Amniotic epithelial cell (primary cell): ENCODE data around the gene PRPF6.

ENCODE experiments used
- DNase-seq: peaks from one replicate; pipeline ENCODE4 v3.0.0-alpha.2; 2010; ENCODE audit warnings: low read depth

PRPF6 gene

DNA sequence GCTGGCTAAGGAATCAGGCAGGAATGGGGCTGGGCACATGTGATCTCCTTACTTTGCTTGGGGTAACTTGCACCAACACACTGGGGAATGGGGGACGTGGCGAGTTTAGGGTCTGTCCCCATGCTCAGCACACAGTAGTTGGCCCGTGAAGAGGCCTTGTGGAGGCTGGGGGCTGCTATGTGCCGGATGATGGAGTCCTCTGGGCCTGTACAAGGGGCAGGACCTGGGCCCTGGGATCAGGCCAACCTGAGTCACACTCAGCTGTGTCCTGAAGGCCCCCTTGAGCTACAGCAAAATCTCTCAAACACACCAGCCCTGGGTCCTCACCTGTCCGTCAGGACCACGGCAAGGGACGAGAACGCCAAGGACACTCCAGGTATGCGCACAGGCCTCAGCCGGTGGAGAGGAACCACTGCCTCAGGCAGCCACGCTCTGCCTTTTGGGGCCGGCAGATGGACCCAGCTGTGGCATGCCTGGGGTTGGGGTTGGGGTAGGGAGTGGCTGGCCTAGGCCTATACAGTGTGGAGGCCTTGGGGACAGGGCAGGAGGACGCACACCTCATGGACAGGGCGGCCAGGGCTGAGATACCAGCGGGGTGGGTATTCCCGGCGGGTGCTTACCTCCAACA, 35.8 kb upstream of the PRPF6 start:
- no peak for DNase-seq

GRCh38 chr20:63945921-63946920, 34.7 kb upstream of the PRPF6 start:
- DNase-seq, result no peak

GRCh38 chr20:63946986-63947637, 33.8 kb upstream of the PRPF6 start:
- DNase-seq, result no peak

- no peak for DNase-seq
Measured at GRCh38 chr20:63947638-63948456, 33.1 kb upstream of the PRPF6 start.

DNA sequence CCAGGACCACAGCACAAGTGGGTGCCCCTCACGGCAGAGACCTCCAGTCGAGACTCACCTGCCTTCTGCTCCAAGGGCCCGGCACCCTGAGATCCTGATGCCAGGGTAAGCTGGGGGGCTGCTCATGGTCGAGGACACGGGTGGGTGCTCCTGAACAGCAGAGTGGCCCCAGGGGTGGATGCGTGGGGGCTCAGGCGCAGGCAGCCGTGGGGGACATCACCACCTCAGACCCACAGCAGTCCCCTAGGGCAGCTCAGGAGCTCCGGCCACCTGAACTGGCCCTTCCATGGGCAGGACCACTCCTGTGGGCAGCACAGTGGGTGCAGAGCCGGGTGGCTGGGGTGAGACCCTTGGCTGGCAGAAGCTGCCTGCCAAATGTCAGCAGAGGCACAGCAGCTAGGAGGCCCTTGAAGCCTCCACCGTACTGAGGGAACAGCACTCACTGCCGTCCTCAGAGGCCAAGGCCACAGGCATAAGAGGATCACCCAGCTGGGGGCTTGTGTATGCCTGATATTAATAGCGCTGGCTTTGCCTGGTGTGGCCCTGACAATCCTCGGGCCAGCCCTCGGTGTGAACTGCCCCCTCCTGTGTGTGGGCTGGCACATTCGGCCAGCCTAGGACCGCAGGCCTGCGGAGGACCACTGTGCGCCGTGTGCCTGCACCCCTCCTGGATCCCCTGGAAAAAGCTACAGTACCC, 30.1 kb upstream of the PRPF6 start:
- no peak for DNase-seq

DNA sequence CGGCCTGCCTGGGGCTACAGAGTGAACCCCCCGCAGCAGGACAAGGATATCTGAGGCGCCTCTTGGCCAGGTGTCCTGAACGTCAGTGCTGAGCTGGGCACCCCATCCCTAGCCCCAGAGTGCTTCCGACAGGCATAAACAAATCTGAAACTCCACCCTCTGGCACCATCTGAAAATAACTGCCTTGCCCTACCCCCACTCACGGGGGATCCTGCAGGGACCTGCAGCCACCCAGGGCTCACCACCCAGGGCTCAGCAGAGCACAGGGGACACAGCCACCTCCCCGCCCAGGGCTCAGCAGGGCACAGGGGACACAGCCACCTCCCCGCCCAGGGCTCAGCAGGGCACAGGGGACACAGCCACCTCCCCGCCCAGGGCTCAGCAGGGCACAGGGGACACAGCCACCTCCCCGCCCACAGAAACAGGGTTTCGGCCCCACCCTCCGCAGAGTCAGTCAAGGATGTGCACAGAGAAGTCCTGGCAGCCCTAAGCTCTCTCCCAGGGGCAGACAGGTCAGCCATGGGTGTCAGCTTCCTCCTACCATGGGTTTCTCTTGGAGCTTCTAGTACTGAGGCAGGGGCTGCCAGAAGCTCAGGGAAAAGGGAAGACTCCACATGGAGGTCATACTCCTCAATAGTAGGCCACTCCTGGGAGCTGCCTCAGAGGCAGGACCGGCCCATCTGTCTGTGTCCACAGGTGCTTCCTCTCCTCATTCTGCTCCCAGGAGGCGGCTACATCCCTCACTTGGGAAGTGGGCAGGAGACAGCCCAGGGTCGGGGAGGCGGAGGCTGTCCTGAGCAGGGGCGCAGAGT, 29.3 kb upstream of the PRPF6 start:
- DNase-seq, result no peak

- no peak for DNase-seq
Measured at GRCh38 chr20:63952210-63952535, 28.8 kb upstream of the PRPF6 start.

- DNase-seq, result no peak
Measured at GRCh38 chr20:63952769-63953168, 28.2 kb upstream of the PRPF6 start.

GRCh38 chr20:63953764-63954429, 27.0 kb upstream of the PRPF6 start:
- DNase-seq, result no peak

- no peak for DNase-seq
Measured at GRCh38 chr20:63955281-63955826, 25.6 kb upstream of the PRPF6 start.

DNA sequence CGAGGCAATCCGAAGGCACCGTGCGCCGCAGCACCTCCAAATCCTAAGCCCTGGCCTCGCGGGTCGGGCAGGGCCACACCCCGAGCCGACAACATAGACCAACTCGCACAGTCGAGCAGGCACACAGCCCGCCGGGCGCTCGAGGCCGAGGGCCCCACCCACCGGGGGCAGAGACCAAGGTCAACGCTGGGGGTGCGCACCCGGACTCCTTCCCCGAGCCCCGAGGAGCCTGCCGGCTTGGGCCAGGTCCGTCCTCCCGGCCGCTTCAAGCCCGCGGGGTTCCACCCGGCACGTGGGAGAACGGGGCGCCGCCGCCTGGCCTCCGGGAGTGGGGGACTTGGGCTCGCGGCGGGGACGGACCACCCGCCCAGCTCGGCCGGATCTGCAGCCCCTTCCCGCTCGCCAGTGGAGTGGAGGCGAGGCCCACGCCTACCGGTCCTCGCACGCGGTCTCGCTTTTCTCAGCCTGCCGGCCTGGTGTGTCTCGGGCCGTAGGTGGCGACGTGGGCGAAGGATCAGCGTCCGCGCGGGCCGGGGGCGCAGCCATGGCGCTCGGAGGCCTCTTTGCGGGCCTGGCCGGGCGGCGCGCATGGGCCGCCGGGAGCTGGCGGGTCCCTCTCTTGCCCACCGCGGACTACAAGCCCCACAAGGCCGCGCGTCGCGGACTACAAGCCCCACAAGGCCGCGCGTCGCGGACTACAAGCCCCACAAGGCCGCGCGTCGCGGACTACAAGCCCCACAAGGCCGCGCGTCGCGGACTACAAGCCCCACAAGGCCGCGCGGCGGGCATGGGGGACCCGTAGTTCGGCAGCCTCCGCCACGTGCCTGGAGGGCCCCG, 24.9 kb upstream of the PRPF6 start, which contains the start of gene UCKL1:
UCKL1 (minus strand) TSS at position 590 of the 837 bp plus-strand sequence; CDS start at position 546, 44 bp downstream.
- DNase-seq, result peak; percentile 85

GRCh38 chr20:63956664-63957003, 24.3 kb upstream of the PRPF6 start:
- no peak for DNase-seq

- peak; percentile 53 for DNase-seq
Measured at GRCh38 chr20:63957004-63957689, 23.8 kb upstream of the PRPF6 start.

DNA sequence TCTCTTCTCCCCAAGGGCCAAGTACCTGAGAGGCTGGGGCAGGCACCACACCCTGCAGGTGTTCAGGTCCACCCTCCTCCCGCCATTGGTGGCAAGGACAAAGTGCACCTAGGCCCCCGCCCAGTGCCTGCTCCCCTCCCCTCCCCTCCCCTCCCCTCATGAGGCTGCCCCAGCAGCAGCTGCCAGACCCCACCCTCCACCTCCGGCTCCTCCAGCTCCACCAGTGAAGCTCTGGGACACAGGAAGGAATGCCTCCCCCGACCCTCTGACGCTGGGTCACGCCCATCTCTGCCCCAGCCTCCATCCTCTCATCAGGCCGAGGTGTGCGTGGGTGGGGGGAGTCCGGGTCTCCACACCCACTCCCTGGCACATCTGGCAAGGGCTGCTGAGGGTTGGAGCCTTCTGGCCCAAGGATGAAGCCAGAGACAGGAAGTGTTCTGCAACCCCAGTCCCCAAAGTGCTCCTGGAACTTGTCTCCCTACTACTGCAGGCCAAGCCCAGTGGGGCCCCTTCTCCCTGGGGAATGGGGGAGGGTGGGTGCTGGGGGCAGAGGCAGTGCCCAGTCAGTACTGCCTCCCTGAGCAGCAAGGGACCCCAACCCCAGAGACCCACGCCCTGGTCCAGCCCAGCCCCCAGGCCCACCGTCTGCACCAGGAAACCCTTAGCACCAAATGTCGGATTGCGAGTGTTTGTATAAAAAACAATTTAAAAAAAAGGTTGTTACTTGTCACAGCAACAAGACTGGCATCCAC, 23.1 kb upstream of the PRPF6 start:
- peak; percentile 29 for DNase-seq

DNA sequence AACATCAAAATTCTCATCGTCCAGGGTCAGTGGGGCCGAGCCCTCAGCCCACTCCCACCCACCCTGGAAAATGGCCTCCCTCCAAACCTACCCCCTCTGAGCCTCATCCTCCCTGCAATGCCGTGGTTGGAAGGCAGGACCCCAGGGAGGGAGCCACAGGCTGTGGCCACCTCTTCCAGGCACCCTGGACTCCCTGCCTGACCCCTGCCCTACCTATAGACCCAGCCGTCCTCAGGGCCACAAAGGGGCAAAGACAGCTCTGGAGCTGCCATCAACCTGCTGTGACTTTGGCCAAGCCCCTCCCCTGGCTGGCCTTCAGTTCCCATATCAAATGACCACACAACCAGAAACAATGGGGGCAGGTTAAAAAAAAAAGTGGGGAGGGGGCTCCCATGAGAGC, 22.5 kb upstream of the PRPF6 start:
- DNase-seq, result no peak

DNA sequence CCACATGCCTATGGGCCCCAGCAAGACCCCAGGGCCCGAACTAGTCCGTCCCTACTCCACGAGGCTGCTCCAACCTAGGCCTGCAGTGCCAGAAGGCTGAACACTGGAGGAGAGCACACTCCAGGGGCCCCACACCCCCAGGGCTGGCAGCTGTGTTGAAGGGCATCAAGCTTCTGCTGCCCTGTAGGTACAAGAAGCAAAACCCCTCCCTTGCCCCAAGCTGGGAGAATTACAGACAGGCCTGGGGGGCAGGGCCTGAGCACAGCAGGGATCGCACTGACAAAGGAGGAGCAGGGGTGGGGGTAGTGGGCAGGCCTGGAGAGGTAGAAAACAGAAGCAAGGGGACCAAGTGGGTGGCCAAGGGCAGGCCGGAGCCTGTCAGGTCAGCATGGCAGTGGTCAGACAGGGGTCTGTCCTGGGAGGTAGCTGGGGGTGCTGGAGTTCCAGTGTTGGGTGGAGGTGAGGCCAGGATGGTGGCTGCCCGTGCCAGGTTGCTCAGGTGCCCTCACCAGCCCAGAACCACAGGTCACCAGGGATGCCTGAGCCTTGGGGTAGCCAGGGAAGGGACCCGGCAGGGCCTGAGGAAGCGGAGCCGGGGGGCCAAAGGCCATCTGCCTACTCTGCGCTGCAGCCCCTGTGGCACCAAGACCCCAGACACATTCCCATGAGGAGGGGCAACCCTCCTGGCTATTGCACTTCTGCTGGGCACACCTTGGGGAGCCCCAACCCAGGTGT, 21.8 kb upstream of the PRPF6 start:
- no peak for DNase-seq

DNA sequence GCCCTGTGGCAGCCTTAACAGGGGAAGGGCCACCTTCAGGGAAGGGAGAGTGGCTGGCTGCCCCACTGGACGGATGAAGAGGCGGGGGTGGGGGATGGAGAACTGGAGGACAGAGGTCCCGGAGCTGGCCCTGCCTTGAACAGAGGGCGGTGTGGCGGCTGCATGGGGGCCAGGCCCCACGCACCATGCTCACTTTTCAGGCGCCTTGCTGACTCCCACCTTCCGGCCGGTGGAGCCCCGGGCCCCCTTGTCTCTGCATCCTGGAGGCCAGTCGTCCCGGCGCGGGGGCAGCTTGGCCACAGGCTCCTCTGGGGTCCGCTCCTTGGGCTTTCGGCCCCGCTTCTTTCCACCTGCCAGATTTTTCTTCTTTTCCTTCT, 21.2 kb upstream of the PRPF6 start:
- DNase-seq, result no peak
